ENCODE data around the gene DGCR2. TPM values are rescaled to one million over a fixed set of nuclear protein-coding genes. Genes with fewer than 3 reads are reported as not detected.
"Not testable (repeated sequence)": the region's sequence is repeated elsewhere in the genome, so short reads cannot be mapped to it uniquely, and the experiment has no call there.

The DGCR2 gene
- total RNA-seq, 1 donor from 2014 or later = 33.1 TPM

GRCh38 chr22:19037282-19038163, 84.7 kb downstream of the DGCR2 start:
- ATAC-seq (no peak), DNase-seq (no peak)
- intact Hi-C loops (cut with micrococcal nuclease) = no loop called here

GRCh38 chr22:19036523-19037273, 85.5 kb downstream of the DGCR2 start:
- DNase-seq (no peak), ATAC-seq (no peak)
- intact Hi-C loops (cut with micrococcal nuclease) = no loop called here

- intact Hi-C loops (cut with micrococcal nuclease) = no loop called here
- ATAC-seq = no peak
- DNase-seq = no peak
These were observed 86.0 kb downstream of the DGCR2 start for GRCh38 chr22:19036229-19036522.

- DNase-seq = no peak
- peak; percentile 12 for ATAC-seq
- intact Hi-C loops (cut with micrococcal nuclease) = no loop called here
These were observed 86.6 kb downstream of the DGCR2 start for GRCh38 chr22:19035474-19036228.

GRCh38 chr22:19035126-19035473, 87.1 kb downstream of the DGCR2 start:
- DNase-seq; ATAC-seq; intact Hi-C loops (cut with micrococcal nuclease): not testable (repeated sequence)

GRCh38 chr22:19034724-19035120, 87.5 kb downstream of the DGCR2 start:
- intact Hi-C loops (cut with micrococcal nuclease); ATAC-seq; DNase-seq: not testable (repeated sequence)

- ATAC-seq; DNase-seq; intact Hi-C loops (cut with micrococcal nuclease): not testable (repeated sequence)
These were observed 88.0 kb downstream of the DGCR2 start for GRCh38 chr22:19034031-19034723.

- DNase-seq; ATAC-seq; intact Hi-C loops (cut with micrococcal nuclease): not testable (repeated sequence)
These were observed 88.7 kb downstream of the DGCR2 start for GRCh38 chr22:19033568-19033905.

- ATAC-seq; DNase-seq; intact Hi-C loops (cut with micrococcal nuclease): not testable (repeated sequence)
These were observed 89.2 kb downstream of the DGCR2 start for GRCh38 chr22:19032898-19033567.

- intact Hi-C loops (cut with micrococcal nuclease); DNase-seq: not testable (repeated sequence)
These were observed 89.9 kb downstream of the DGCR2 start for GRCh38 chr22:19032156-19032785.

GRCh38 chr22:19030889-19031252, 91.3 kb downstream of the DGCR2 start:
- DNase-seq; ATAC-seq; intact Hi-C loops (cut with micrococcal nuclease): not testable (repeated sequence)

More at GRCh38 chr22:19032156-19032785, 89.9 kb downstream of the DGCR2 start:
- ATAC-seq = not testable (repeated sequence)

- ATAC-seq; intact Hi-C loops (cut with micrococcal nuclease); DNase-seq: not testable (repeated sequence)
These were observed 91.9 kb downstream of the DGCR2 start for GRCh38 chr22:19030226-19030888.

- intact Hi-C loops (cut with micrococcal nuclease); DNase-seq; ATAC-seq: not testable (repeated sequence)
These were observed 92.8 kb downstream of the DGCR2 start for GRCh38 chr22:19029113-19030103.

GRCh38 chr22:19028060-19028455, 94.2 kb downstream of the DGCR2 start:
- DNase-seq; intact Hi-C loops (cut with micrococcal nuclease); ATAC-seq: not testable (repeated sequence)

- intact Hi-C loops (cut with micrococcal nuclease); ATAC-seq; DNase-seq: not testable (repeated sequence)
These were observed 94.7 kb downstream of the DGCR2 start for GRCh38 chr22:19027371-19028059.

- ATAC-seq; DNase-seq; intact Hi-C loops (cut with micrococcal nuclease): not testable (repeated sequence)
These were observed 96.1 kb downstream of the DGCR2 start for GRCh38 chr22:19026080-19026479.
